Colonic mucosa (tissue), 4 donors: ENCODE results near the gene PPM1J. TPM values are rescaled to one million over a fixed set of nuclear protein-coding genes. Genes with fewer than 3 reads are reported as not detected.
A peak's percentile ranks its signal among the peaks of the same experiment; 100 is the strongest.

Source experiments
- DNase-seq: peaks from one replicate; pipeline ENCODE4 v3.0.0-alpha.2; 2020
- H3K27ac ChIP-seq: fragments of 200-600 bp; one replicate; pipeline ENCODE4 v1.8.0; 2021
- H3K27me3 ChIP-seq: fragments of 200-600 bp; one replicate; pipeline ENCODE4 v1.8.0; 2021
- H3K36me3 ChIP-seq: fragments of 200-600 bp; one replicate; pipeline ENCODE4 v1.8.0; 2021
- H3K4me1 ChIP-seq: fragments of 200-600 bp; one replicate; pipeline ENCODE4 v1.8.0; 2021; ENCODE audit warnings: mild to moderate bottlenecking
- H3K4me3 ChIP-seq: fragments of 200-600 bp; one replicate; pipeline ENCODE4 v1.8.0; 2021
- H3K9ac ChIP-seq, 2 donors: one replicate each; pipeline ENCODE4 v1.7.0; 2013; ENCODE audit warnings: control low read depth in 2 of 2, low read depth in 2 of 2, low read length in 2 of 2
- H3K9me3 ChIP-seq: fragments of 200-600 bp; one replicate; pipeline ENCODE4 v1.8.0; 2021
- CTCF ChIP-seq: fragments of 200-600 bp; IDR thresholded peaks from one replicate; pipeline ENCODE4 v1.8.0; 2022; ENCODE audit warnings: antibody characterized with exemption, mild to moderate bottlenecking
- intact Hi-C: fragments of 100-400 bp; cut with DNase I; formaldehyde crosslinking; loops from one replicate; pipeline ENCODE4 v1.14.1; 2022
- total RNA-seq, 2 donors: library from RNA; stranded (reverse); fragmentation: NEBNext Ultra II Directional in 1 of 2; extraction: Animal tissue kit (Norgen Biotek cat#: 25700) in 1 of 2; gene quantifications; one replicate each; pipeline ENCODE4 v1.2.1, GENCODE V29; 2021
- donor health status: healthy.
- donor health status: DM: no; HTN: no; CAD: no.
- donor health status: DM: no; HTN: no; CAD: no.

Gene PPM1J
- total RNA-seq, 2 donors from 2014 or later, result 0.80 to 1.0 TPM

GRCh38 chr1:112710586-112710985 lies 4.5 kb downstream of the PPM1J start:
- Histone ChIP-seq H3K27ac (no peak overlapping the region), H3K27me3 (no peaks in the 10 kb centered on the region), H3K4me3 (no peak overlapping the region), H3K9me3 (no peaks in the 10 kb centered on the region), H3K36me3 (no peaks in the 10 kb centered on the region), H3K9ac (no peak overlapping the region), H3K4me1 (peaks cover 3% of the 10 kb centered on the region)
- intact Hi-C loops, result no loop called here
- no peak for DNase-seq
- TF ChIP-seq CTCF, result no peak

GRCh38 chr1:112710159-112710558 lies 5.0 kb downstream of the PPM1J start:
- no peaks in the 10 kb centered on the region for H3K9me3 ChIP-seq

DNA sequence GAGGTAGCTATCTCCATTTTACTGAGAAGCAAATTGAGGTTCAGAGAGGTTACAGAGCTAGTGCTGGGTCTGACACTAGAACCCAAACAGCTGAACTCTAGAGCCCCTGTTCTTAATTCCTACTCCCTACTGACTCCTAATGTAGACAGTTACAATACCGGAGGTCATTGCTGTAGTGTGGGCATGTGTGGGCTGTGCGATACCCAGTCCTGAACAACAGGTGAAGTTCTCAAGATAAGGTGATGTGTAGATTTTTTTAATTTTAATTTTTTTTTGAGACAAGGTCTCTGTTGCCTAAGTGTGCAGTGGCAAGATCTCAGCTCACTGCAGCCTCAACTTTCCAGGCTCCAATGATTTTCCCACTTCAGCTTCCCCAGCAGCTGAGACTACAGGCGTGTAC lies 6.6 kb downstream of the PPM1J start:
- no peak for TF ChIP-seq CTCF
- Histone ChIP-seq H3K9ac (no peak overlapping the region), H3K27me3 (no peaks in the 10 kb centered on the region), H3K4me3 (no peak overlapping the region), H3K9me3 (no peaks in the 10 kb centered on the region), H3K4me1 (peaks cover 12% of the 10 kb centered on the region), H3K36me3 (no peaks in the 10 kb centered on the region), H3K27ac (no peak overlapping the region)
- DNase-seq, result no peak
- intact Hi-C loops, result loop anchor here (5.0 kb wide), 3 partner anchors 91 to 316 kb away; partner anchors contain the start of genes CAPZA1 and ST7L

More at GRCh38 chr1:112710159-112710558, 5.0 kb downstream of the PPM1J start:
- no peak for TF ChIP-seq CTCF
- intact Hi-C loops, result no loop called here
- Histone ChIP-seq H3K4me3 (no peak overlapping the region), H3K36me3 (no peaks in the 10 kb centered on the region), H3K27me3 (no peaks in the 10 kb centered on the region), H3K27ac (no peak overlapping the region), H3K4me1 (peaks cover 6% of the 10 kb centered on the region), H3K9ac (no peak overlapping the region)
- no peak for DNase-seq

DNA sequence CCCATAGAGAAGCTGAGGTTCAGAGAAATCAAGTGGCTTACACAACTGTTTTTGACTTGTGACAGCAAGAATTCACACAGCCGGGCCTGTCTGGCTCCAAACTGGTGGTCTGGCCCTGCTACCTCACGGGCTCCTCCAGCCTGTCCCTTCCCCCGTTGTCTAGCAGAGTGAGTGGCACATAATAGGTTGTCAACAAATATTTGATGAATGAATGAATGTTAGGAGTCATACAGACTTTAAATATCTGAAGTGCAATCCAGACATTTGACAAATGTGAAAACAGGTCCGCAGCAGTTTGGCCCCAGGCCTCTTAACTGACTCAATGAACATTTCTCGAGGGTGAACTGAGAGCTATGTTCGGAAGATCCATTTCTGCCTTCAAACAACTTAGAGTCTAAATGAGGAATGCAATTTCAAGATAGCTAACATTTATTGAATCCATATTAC lies 7.1 kb downstream of the PPM1J start:
- no peaks in the 10 kb centered on the region for H3K27me3 ChIP-seq
- peaks cover 12% of the 10 kb centered on the region for H3K4me1 ChIP-seq
- TF ChIP-seq CTCF, result no peak
- H3K27ac ChIP-seq, result no peak overlapping the region
- peak overlapping the region in 1 of 2 donors; percentile 57 for H3K9ac ChIP-seq
- intact Hi-C loops, result loop anchor here (5.0 kb wide), 3 partner anchors 91 to 316 kb away; partner anchors contain the start of genes CAPZA1 and ST7L
- no peak for DNase-seq
- no peak overlapping the region for H3K4me3 ChIP-seq
- no peaks in the 10 kb centered on the region for H3K9me3 ChIP-seq
- H3K36me3 ChIP-seq, result no peaks in the 10 kb centered on the region

DNA sequence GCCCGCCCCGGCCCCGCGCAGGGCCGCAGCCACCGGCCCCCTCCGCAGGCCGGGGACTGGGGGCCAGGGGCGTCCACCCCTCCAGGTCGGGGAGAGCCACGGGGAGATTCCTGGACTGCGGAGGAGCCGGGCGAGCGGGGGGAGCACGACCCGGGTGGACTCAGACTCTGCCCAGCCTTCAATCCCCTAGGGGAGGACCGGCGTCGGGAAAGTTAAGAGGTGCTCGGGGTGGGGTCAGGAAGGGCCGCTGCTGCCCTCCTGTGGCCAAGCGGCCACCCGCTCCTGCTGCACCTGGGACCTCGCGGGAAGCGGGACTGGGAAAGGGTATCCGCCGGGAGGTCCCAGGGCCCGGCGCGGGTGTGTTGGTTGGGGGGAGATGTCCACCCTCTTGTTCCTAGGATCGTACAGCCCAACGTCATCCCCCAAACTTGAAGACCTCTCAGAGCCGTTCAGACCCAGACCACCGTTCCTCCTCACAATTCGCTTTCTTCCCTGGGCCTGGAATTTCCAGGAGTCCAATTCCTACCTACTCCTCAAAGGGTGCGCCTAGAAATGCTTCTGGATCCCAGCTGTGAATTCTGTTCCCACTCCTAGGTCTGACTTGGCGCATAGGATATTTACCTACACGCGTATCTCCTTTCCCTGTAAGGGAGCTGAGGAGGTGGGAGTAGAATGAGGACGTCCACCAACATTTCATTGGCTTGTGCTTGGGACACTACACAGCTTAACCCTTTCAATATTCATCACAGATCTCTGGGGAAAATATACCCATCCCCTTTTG lies 7.7 kb downstream of the PPM1J start:
- peak; percentile 90 for DNase-seq
- intact Hi-C loops, result loop anchor here (5.0 kb wide), 3 partner anchors 90 to 315 kb away; partner anchors contain the start of genes CAPZA1 and ST7L
- Histone ChIP-seq H3K27me3 (no peaks in the 10 kb centered on the region), H3K4me1 (peaks cover 12% of the 10 kb centered on the region), H3K9me3 (no peaks in the 10 kb centered on the region), H3K4me3 (peak overlapping the region; percentile 86), H3K9ac (peak overlapping the region; percentile 57 to 98), H3K36me3 (peaks cover 4% of the 10 kb centered on the region), H3K27ac (peak overlapping the region; percentile 96)
- peak; percentile 78 for TF ChIP-seq CTCF
